HepG2 (cell line): ENCODE measurements around the gene CDK14. TPM values are rescaled to one million over a fixed set of nuclear protein-coding genes. Genes with fewer than 3 reads are reported as not detected.

Source experiments
- ATAC-seq: fragments of 200-7000 bp; cut with Tn5 transposase; 3 replicates; pipeline ENCODE4 v1.9.1; 2020; ENCODE audit warnings: mild to moderate bottlenecking, moderate library complexity
- BruUV-seq: library from RNA; stranded (reverse); fragments of 400-500 nt; replicated peaks from 2 replicates; lab custom pipeline; 2021; lab: Mats Ljungman, UMichigan
- CTCF ChIA-PET: fragments of 300-600 bp; formaldehyde crosslinking; extraction: SDS; loops from one replicate; lab custom pipeline; 2021; ENCODE audit warnings: low total read pairs, inconsistent platforms, low intra/inter-chr PET ratio; lab: Yijun Ruan, JAX
- POLR2A ChIA-PET: fragments of 350-600 bp; sonication (Branson Sonifier 250); formaldehyde crosslinking; loops from one replicate; lab custom pipeline; 2020; ENCODE audit warnings: antibody characterized with exemption, inconsistent platforms; lab: Yijun Ruan, JAX
- DNase-seq: peaks from one replicate; pipeline ENCODE4 v3.0.0-alpha.2; 2015; ENCODE audit warnings: low spot score
- FAIRE-seq: peaks from 3 replicates; lab custom pipeline; 2011; peaks lifted over from hg19 to GRCh38; lab: Jason Lieb, UNC
- H2AFZ ChIP-seq: one replicate; pipeline ENCODE4 v1.6.1; 2011; ENCODE audit warnings: low read length, inconsistent platforms
- H3K27ac ChIP-seq: fragments of 300-600 bp; 3 replicates; pipeline ENCODE4 v1.8.0; 2011; ENCODE audit warnings: mixed run types, mild to moderate bottlenecking, mixed read lengths, low read length, inconsistent platforms; ENCODE audit not compliant: insufficient read depth; ENCODE audit errors: extremely low read length
- H3K27me3 ChIP-seq, 2 experiments: fragments of 200-600 bp in 1 of 2; 2 replicates in 1 of 2; 3 replicates in 1 of 2; pipeline versions ENCODE4 v1.6.0 to v1.8.0; 2011; ENCODE audit warnings: low read length in 2 of 2, mild to moderate bottlenecking in 2 of 2, moderate library complexity in 2 of 2, inconsistent platforms in 1 of 2; ENCODE audit not compliant: insufficient read depth in 2 of 2, control insufficient read depth in 1 of 2
- H3K36me3 ChIP-seq, 2 experiments: fragments of 200-600 bp in 1 of 2; replicated peaks in 1 of 2; 2 replicates in 1 of 2; 3 replicates in 1 of 2; pipeline versions ENCODE4 v1.5.1 to v1.8.0; 2011; ENCODE audit warnings: low read length in 2 of 2, inconsistent platforms in 1 of 2; ENCODE audit not compliant: insufficient read depth in 2 of 2, control insufficient read depth in 1 of 2
- H3K4me1 ChIP-seq: 2 replicates; pipeline ENCODE4 v1.5.1; 2012; ENCODE audit warnings: low read length, inconsistent platforms; ENCODE audit not compliant: insufficient read depth
- H3K4me2 ChIP-seq: 2 replicates; pipeline ENCODE4 v1.6.0; 2011; ENCODE audit warnings: low read depth, low read length, inconsistent platforms
- H3K4me3 ChIP-seq, 3 experiments: fragments of 200-600 bp in 1 of 3; sonication (generic), shearing (Covaris generic) in 1 of 3; replicated peaks in 1 of 3; 2 replicates each; pipeline ENCODE4 v1.5.1; 2011 to 2016; ENCODE audit warnings: low read length in 3 of 3, inconsistent platforms in 2 of 3, low read depth in 2 of 3, mild to moderate bottlenecking in 2 of 3, control low read depth in 1 of 3, mixed read lengths in 1 of 3; ENCODE audit not compliant: insufficient read depth in 1 of 3
- H3K79me2 ChIP-seq: one replicate; pipeline ENCODE4 v1.6.1; 2011; ENCODE audit warnings: low read length, inconsistent platforms; ENCODE audit not compliant: insufficient read depth
- H3K9ac ChIP-seq: 2 replicates; pipeline ENCODE4 v1.6.0; 2011; ENCODE audit warnings: mild to moderate bottlenecking, low read depth, low read length, inconsistent platforms; ENCODE audit not compliant: insufficient read depth
- H3K9me3 ChIP-seq: 2 replicates; pipeline ENCODE4 v1.5.1; 2012; ENCODE audit warnings: mild to moderate bottlenecking, low read length
- H4K20me1 ChIP-seq: 2 replicates; pipeline ENCODE4 v1.6.0; 2011; ENCODE audit warnings: inconsistent platforms, mild to moderate bottlenecking, low read length, moderate library complexity; ENCODE audit not compliant: insufficient read depth
- ADNP ChIP-seq: sonication (generic); formaldehyde crosslinking; IDR thresholded peaks from 2 replicates; pipeline ENCODE4 v1.4.0; 2020; ENCODE audit warnings: missing genetic modification reagents
- AGO2 ChIP-seq: fragments of 200-400 bp; formaldehyde crosslinking; optimal IDR thresholded peaks from 2 replicates; pipeline ENCODE3; 2017; ENCODE audit warnings: mild to moderate bottlenecking, low read depth, low read length, moderate library complexity
- HES4 ChIP-seq: sonication (generic); formaldehyde crosslinking; IDR thresholded peaks from 2 replicates; pipeline ENCODE4 v1.9.0; 2021; ENCODE audit warnings: mild to moderate bottlenecking, missing genetic modification reagents, borderline replicate concordance
- MAFF ChIP-seq: IDR thresholded peaks from 2 replicates; pipeline ENCODE4 v1.6.1; 2011; ENCODE audit warnings: low read depth, low read length, improper control_type of control experiment
- MAFK ChIP-seq, 2 experiments: IDR thresholded peaks in 1 of 2; conservative IDR thresholded peaks in 1 of 2; 2 replicates each; pipeline ENCODE4 v1.6.1; 2011; ENCODE audit warnings: improper control_type of control experiment in 2 of 2, low read length in 2 of 2
- NFKBIZ ChIP-seq: IDR thresholded peaks from 2 replicates; pipeline ENCODE4 v1.6.1; 2018; ENCODE audit warnings: missing genetic modification reagents, missing compliant biosample characterization
- TOE1 ChIP-seq: sonication (generic); formaldehyde crosslinking; IDR thresholded peaks from 2 replicates; pipeline ENCODE4 v1.4.0; 2020; ENCODE audit warnings: mild to moderate bottlenecking, missing genetic modification reagents
- YEATS2 ChIP-seq: sonication (generic); formaldehyde crosslinking; IDR thresholded peaks from 2 replicates; pipeline ENCODE4 v1.4.0; 2020; ENCODE audit warnings: missing genetic modification reagents, borderline replicate concordance
- ZNF564 ChIP-seq: sonication (generic); formaldehyde crosslinking; IDR thresholded peaks from 2 replicates; pipeline ENCODE4 v1.8.1; 2023; ENCODE audit warnings: mild to moderate bottlenecking, missing genetic modification reagents
- ZNF672 ChIP-seq: sonication (generic); formaldehyde crosslinking; IDR thresholded peaks from 2 replicates; pipeline ENCODE4 v1.8.1; 2022; ENCODE audit warnings: missing genetic modification reagents
- WGBS: methylation state at CpG from one replicate; pipeline ENCODE4 v1.1.6; 2017; ENCODE audit warnings: low lambda C conversion rate; 5-methylcytosine and 5-hydroxymethylcytosine counted together
- in situ Hi-C: cut with HindIII; loops from 2 replicates; pipeline ENCODE4 v1.10.0; 2017; ENCODE audit warnings: low pct_unique_long_range_greater_than_20kb; ENCODE audit not compliant: extremely low pct_ligation_motif_present
- intact Hi-C: fragments of 100-400 bp; cut with micrococcal nuclease; formaldehyde crosslinking; loops from one replicate; pipeline ENCODE4 v1.10.0; 2022; ENCODE audit not compliant: unreplicated experiment
- polyA plus RNA-seq, 8 experiments: library from polyadenylated mRNA; depleted of rRNA in 3 of 8; stranded (reverse) in 7 of 8; unstranded in 1 of 8; fragments of >200 nt; fragmentation: Illumina TruSeq in 4 of 8; extraction: Trizol in 4 of 8; gene quantifications; 2 replicates each; pipeline versions ENCODE4 v1.2.1 to v1.2.3, GENCODE V29; 2011 to 2016; ENCODE audit warnings: low read depth in 4 of 8, missing spikeins in 1 of 8, mixed read lengths in 1 of 8; ENCODE audit not compliant: insufficient read depth in 1 of 8
- total RNA-seq, 5 experiments: library from RNA; depleted of rRNA; stranded (reverse); fragments of >200 nt; fragmentation: Illumina TruSeq; extraction: Trizol; gene quantifications; 2 replicates each; pipeline ENCODE4 v1.2.3, GENCODE V29; 2016; ENCODE audit warnings: low read depth in 1 of 5
- TF ChIP-seq, protein P1 (sequence below): sonication (generic); formaldehyde crosslinking; IDR thresholded peaks from 2 replicates; pipeline ENCODE4 v1.5.1; 2020; ENCODE audit warnings: mild to moderate bottlenecking, moderate library complexity, missing genetic modification reagents
- TF ChIP-seq, protein P2 (sequence below): sonication (generic); formaldehyde crosslinking; IDR thresholded peaks from 2 replicates; pipeline ENCODE4 v1.8.0; 2022; ENCODE audit warnings: missing genetic modification reagents, low read depth, mild to moderate bottlenecking, borderline replicate concordance

CDK14 gene
- total and polyA plus RNA-seq, 2 of the 13 experiments (the other 11 are each of a cell fraction or from before 2014, with no cell fraction given): 0.26 to 0.71 TPM

DNA sequence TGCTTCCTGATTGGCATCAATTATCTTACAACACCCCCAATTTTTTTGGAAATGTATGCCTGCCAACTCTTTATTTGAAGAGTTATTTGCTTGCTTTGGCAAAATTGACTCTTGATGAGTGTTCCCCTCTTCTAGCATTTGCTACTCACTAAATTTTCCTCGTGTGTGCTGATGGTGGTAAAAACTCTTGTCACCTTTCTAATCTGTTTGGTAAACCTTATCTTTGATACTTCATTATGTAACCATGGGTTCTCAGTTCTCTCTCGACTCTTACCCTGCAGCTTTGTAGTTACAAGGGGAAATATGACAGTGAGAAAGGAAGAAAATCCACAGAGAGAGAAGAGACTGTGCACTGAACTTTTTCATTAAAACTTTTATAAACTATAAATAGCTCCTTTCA lies 102.5 kb downstream of the CDK14 start:
- Histone ChIP-seq H3K4me3 (no peak overlapping the region), H3K4me1 (no peaks in the 10 kb centered on the region), H4K20me1 (no peaks in the 10 kb centered on the region), H3K9me3 (no peaks in the 10 kb centered on the region), H2AFZ (no peak overlapping the region), H3K36me3 (no peaks in the 10 kb centered on the region), H3K4me2 (no peak overlapping the region)
- WGBS: 0% methylated on average over 2 of the region's 2 CpGs
- CTCF ChIA-PET: no interaction called here
- no TSS peak for BruUV-seq
- intact Hi-C loops: no loop called here
- no peak for DNase-seq
- no peak for FAIRE-seq
- TF ChIP-seq MAFF: no peak
- no peak for TF ChIP-seq ZNF564 (CRISPR knock-in tag)
- TF ChIP-seq AGO2: no peak
- no peak for TF ChIP-seq TOE1
- no peak for TF ChIP-seq ADNP (CRISPR knock-in tag)
- no peak for TF ChIP-seq MAFK (conservative IDR thresholded peaks at IDR 0.05 in 1 of 2, IDR thresholded peaks at IDR 0.05 in 1 of 2; ENCODE audit: low read length in 2 of 2)
- TF ChIP-seq ZNF672 (CRISPR knock-in tag): no peak
- no peak for TF ChIP-seq NFKBIZ (CRISPR knock-in tag)
- TF ChIP-seq, protein P1, sequence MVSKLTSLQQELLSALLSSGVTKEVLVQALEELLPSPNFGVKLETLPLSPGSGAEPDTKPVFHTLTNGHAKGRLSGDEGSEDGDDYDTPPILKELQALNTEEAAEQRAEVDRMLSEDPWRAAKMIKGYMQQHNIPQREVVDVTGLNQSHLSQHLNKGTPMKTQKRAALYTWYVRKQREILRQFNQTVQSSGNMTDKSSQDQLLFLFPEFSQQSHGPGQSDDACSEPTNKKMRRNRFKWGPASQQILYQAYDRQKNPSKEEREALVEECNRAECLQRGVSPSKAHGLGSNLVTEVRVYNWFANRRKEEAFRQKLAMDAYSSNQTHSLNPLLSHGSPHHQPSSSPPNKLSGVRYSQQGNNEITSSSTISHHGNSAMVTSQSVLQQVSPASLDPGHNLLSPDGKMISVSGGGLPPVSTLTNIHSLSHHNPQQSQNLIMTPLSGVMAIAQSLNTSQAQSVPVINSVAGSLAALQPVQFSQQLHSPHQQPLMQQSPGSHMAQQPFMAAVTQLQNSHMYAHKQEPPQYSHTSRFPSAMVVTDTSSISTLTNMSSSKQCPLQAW (CRISPR knock-in tag): no peak
- no peak for TF ChIP-seq HES4 (CRISPR knock-in tag)
- TF ChIP-seq YEATS2: no peak
- TF ChIP-seq, protein P2, sequence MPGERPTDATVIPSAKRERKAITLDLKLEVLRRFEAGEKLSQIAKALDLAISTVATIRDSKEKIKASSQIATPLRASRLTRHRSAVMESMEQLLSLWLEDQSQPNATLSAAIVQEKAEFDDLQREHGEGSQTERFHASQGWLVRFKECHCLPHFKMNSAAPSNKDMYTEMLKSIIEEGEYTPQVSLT (CRISPR knock-in tag): no peak
- TF ChIP-seq, all 625 proteins: peak for 0
- H3K27me3 ChIP-seq: no peaks in the 10 kb centered on the region
- POLR2A ChIA-PET: no interaction called here
- H3K9ac ChIP-seq: no peak overlapping the region
- no peaks in the 10 kb centered on the region for H3K79me2 ChIP-seq
- in situ Hi-C loops: no loop called here
- ATAC-seq: no peak
- no peak overlapping the region for H3K27ac ChIP-seq
